Germinal center (tissue), 1 donor: Measurements from ENCODE around the gene NPY4R2.
"Not testable (repeated sequence)": the region's sequence is repeated elsewhere in the genome, so short reads cannot be mapped to it uniquely, and the experiment has no call there.

Source experiments
- DNase-seq: peaks from one replicate; pipeline ENCODE4 v3.0.0; 2012; ENCODE audit warnings: mixed read lengths, low spot score

The NPY4R2 gene

GRCh38 chr10:47932824-47933223 is 14.4 kb downstream of the NPY4R2 start:
- DNase-seq = not testable (repeated sequence)

GRCh38 chr10:47933462-47933861 is 15.0 kb downstream of the NPY4R2 start:
- DNase-seq = not testable (repeated sequence)

GRCh38 chr10:47936772-47937228 is 18.3 kb downstream of the NPY4R2 start:
- not testable (repeated sequence) for DNase-seq

- DNase-seq = not testable (repeated sequence)
Observed at GRCh38 chr10:47937634-47938033, 19.2 kb downstream of the NPY4R2 start.

- not testable (repeated sequence) for DNase-seq
Observed at GRCh38 chr10:47940821-47941220, 22.4 kb downstream of the NPY4R2 start.

- DNase-seq = not testable (repeated sequence)
Observed at GRCh38 chr10:47941379-47941778, 22.9 kb downstream of the NPY4R2 start.

- not testable (repeated sequence) for DNase-seq
Observed at GRCh38 chr10:47942351-47943019, 24.0 kb downstream of the NPY4R2 start.

GRCh38 chr10:47943328-47943727 is 24.9 kb downstream of the NPY4R2 start:
- DNase-seq = not testable (repeated sequence)

- DNase-seq = not testable (repeated sequence)
Observed at GRCh38 chr10:47947424-47947823, 29.0 kb downstream of the NPY4R2 start.

- DNase-seq = not testable (repeated sequence)
Observed at GRCh38 chr10:47957158-47957557, 38.7 kb downstream of the NPY4R2 start.

- not testable (repeated sequence) for DNase-seq
Observed at GRCh38 chr10:47959677-47960076, 41.2 kb downstream of the NPY4R2 start.

GRCh38 chr10:47960699-47961098 is 42.2 kb downstream of the NPY4R2 start:
- DNase-seq = not testable (repeated sequence)

- DNase-seq = not testable (repeated sequence)
Observed at GRCh38 chr10:47962785-47963184, 44.3 kb downstream of the NPY4R2 start.

GRCh38 chr10:47964280-47965063 is 46.0 kb downstream of the NPY4R2 start:
- not testable (repeated sequence) for DNase-seq

- DNase-seq = not testable (repeated sequence)
Observed at GRCh38 chr10:47968988-47969387, 50.5 kb downstream of the NPY4R2 start.

- not testable (repeated sequence) for DNase-seq
Observed at GRCh38 chr10:47970047-47970446, 51.6 kb downstream of the NPY4R2 start.

- not testable (repeated sequence) for DNase-seq
Observed at GRCh38 chr10:47971598-47971997, 53.1 kb downstream of the NPY4R2 start.

GRCh38 chr10:47972077-47972476 is 53.6 kb downstream of the NPY4R2 start:
- DNase-seq = not testable (repeated sequence)
